T1000 (cell line): ENCODE data around the gene ELANE.
"Not testable (repeated sequence)": the region's sequence is repeated elsewhere in the genome, so short reads cannot be mapped to it uniquely, and the experiment has no call there.

Experiments used
- DNase-seq: peaks from one replicate; lab custom pipeline; 2025; ENCODE audit warnings: mixed read lengths; lab: John Stamatoyannopoulos, UW

Gene ELANE

DNA sequence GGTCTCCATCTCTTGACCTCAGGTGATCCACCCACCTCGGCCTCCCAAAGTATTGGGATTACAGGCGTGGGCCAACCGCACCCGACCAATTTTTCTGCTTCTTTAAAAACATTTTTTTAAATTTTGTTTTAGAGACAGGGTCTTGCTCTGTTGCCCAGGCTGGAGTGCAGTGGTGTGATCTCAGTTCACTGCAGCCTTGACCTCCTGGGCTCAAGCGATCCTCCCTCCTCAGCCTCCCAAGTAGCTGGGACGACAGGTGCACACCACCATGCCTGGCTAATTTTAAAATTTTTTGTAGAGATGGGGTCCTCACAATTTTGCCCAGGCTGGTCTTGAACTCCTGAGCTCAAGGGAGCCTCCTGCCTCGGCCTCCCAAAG, 9.3 kb upstream of the ELANE start:
- DNase-seq: not testable (repeated sequence)

DNA sequence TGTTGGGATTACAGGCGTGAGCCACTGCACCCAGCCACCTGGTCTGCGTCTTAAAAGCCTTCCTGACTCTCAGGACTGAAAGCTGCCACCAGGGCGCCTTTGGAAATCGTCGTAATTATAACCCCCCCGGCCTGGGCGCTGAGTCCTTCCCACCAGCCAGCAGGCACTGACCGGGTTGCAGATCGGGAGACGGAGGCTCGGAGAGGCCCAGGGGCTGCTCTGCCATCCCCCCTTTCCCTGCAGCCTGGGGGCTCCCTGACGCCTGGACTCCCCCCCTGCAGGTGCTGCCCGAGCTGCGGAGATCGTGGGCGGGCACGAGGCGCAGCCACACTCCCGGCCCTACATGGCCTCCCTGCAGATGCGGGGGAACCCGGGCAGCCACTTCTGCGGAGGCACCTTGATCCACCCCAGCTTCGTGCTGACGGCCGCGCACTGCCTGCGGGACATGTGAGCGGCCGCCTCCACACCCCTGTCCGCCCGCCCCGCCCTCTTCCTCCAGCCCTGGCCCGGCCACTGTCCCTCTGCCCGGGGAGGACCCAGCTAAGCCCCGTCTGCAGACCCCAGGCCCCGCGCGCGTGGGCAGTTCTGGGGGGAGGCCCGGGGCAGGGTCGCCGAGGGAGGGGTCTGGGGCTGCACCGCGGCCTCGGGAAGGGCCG, 8.8 kb upstream of the ELANE start:
- DNase-seq: no peak

GRCh38 chr19:843836-844545, 8.1 kb upstream of the ELANE start:
- no peak for DNase-seq

- DNase-seq: no peak
Observed at GRCh38 chr19:844546-844971, 7.5 kb upstream of the ELANE start.

DNA sequence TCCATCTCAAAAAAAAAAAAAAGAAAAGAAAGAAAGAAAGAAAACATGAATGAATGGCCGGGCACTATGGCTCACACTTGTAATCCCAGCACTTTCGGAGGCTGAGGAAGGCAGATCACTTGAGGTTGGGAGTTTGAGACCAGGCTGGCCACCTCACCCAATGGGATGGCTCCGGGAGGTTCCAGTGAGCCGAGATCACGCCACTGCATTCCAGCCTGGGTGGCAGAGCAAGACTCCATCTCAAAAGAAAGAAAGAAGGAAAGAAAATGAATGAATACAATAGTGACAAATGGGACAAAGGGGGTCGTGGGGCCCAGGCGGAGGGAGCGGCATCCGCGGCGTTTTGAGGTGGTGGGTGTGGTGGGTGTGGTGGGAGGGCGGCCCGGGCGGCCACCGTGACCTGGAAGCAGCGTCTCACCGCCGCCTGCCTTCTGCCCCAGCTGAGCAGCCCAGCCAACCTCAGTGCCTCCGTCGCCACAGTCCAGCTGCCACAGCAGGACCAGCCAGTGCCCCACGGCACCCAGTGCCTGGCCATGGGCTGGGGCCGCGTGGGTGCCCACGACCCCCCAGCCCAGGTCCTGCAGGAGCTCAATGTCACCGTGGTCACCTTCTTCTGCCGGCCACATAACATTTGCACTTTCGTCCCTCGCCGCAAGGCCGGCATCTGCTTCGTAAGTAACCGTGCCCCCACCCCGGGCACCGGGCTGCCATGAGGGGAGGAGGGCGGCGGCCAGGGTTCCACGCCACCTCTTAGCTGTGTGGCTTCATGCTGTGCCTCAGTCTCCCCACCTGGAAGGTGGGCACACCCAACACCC, 6.2 kb upstream of the ELANE start:
- no peak for DNase-seq

DNA sequence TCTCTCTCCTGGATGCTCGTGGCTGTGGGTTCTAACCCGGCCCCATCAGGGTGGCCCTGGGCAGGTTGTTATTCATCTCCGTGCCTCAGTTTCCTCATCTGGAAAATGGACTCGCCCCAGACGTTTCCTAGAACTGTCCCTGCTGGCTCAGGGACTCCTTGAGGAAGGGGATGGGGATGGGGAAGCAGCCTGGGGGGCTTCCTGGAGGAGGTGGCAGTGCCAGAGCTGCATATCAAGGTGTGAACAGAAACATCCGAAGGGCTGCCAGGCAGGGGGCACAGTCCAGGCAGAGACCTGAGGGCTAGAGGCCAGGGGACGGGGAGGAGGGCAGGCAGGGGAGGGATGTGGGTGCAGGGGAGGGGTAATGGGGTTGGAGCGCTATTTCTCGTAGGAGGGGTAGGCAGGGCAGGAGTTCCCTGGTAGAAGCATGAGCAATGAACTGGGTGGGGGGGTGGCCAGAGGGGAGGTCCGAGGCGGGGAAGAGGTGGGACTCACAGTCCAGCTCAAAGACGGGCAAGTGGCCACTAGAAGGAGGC, 3.6 kb upstream of the ELANE start:
- DNase-seq: no peak

- DNase-seq: not testable (repeated sequence)
Observed at GRCh38 chr19:849195-849594, 2.9 kb upstream of the ELANE start.

- peak; percentile 84 for DNase-seq
Observed at GRCh38 chr19:850221-850978, 1.7 kb upstream of the ELANE start.

- DNase-seq: no peak
Observed at GRCh38 chr19:850979-851335, 1.1 kb upstream of the ELANE start.

GRCh38 chr19:853014-853585, 997 bp downstream of the ELANE start:
- no peak for DNase-seq

DNA sequence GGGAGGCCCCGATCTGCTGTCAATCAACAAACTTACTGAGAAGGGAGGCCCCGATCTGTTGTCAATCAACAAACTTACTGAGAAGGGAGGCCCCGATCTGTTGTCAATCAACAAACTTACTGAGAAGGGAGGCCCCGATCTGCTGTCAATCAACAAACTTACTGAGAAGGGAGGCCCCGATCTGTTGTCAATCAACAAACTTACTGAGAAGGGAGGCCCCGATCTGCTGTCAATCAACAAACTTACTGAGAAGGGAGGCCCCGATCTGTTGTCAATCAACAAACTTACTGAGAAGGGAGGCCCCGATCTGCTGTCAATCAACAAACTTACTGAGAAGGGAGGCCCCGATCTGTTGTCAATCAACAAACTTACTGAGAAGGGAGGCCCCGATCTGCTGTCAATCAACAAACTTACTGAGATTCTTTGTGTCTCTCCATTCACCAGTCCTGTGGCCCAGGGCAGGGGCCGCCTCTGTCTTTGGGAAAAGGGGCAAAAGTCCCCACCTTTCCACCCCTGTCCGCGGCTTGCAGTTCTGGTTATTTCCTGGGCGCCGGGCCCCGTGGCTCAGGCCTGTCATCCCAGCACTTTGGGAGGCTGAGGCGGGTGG, 1.6 kb downstream of the ELANE start:
- not testable (repeated sequence) for DNase-seq

DNA sequence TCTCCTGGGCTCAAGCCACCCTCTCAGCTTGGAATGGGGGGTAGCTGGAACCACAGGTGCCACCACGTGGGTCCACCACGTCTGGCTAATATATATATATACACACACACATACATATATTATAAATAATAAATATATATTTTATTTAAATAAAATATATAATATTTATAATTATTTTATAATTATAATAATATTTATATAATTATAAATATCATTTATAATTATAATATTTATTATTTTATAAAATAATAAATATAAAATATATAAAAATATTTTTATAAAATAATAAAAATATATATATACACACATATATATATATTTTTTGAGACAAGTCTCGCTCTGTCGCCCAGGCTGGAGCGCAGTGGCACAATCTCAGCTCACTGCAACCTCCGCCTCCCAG, 2.4 kb downstream of the ELANE start:
- DNase-seq: no peak

- no peak for DNase-seq
Observed at GRCh38 chr19:855142-855541, 3.0 kb downstream of the ELANE start.

DNA sequence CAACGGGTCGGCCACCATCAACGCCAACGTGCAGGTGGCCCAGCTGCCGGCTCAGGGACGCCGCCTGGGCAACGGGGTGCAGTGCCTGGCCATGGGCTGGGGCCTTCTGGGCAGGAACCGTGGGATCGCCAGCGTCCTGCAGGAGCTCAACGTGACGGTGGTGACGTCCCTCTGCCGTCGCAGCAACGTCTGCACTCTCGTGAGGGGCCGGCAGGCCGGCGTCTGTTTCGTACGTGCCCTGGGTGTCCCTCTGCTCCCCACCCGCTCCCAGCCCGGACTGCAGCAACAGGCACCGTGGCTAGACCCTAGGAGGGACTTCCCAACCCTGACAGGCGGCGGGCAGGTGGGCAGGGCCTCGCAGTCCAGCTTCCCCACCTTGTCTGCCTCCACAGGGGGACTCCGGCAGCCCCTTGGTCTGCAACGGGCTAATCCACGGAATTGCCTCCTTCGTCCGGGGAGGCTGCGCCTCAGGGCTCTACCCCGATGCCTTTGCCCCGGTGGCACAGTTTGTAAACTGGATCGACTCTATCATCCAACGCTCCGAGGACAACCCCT, 3.5 kb downstream of the ELANE start:
- no peak for DNase-seq

GRCh38 chr19:858284-858683, 6.2 kb downstream of the ELANE start:
- no peak for DNase-seq

GRCh38 chr19:858868-859843, 7.1 kb downstream of the ELANE start, which contains the start of gene CFD:
Gene CFD, plus strand, starts transcription at chr19:859664. Its CDS starts 26 bp downstream, at chr19:859690.
- DNase-seq: no peak

- no peak for DNase-seq
Observed at GRCh38 chr19:861141-861755, 9.1 kb downstream of the ELANE start.

DNA sequence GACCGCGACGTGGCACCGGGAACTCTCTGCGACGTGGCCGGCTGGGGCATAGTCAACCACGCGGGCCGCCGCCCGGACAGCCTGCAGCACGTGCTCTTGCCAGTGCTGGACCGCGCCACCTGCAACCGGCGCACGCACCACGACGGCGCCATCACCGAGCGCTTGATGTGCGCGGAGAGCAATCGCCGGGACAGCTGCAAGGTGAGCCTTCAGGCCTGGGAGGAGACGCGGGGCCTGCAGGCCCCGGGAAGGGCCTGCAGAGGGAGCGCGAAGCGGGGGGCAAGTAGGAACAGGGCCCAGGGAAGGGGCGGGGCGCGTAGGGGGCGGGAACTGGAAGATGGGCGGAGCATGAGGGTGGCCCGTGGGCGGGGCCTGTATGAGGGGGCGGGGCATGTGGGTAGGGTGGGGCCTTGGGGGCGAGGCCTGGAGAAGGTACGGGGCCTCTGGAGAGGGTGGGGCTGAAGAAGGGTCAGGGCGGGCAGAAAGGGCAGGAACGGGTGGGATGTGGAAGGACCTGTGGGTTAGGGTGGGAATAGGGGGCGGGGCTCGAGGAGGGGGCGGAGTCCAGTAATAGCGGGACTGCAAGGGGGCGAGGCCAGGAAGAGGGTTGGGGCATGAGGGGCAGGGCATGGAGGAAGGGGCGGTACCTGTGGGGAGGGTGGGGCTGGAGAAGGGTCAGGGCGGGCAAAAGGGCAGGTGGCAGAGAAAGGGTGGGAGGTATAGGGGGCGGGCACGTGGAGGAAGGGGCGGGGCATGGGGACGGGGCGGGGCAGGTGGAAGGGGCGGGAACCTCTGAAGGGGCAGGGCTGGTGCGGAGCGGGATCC, 9.9 kb downstream of the ELANE start:
- peak; percentile 35 for DNase-seq
